Duodenal mucosa (tissue), 2 donors: ENCODE results near the gene HPS5.
A peak's percentile ranks its signal among the peaks of the same experiment; 100 is the strongest.
"Not testable (repeated sequence)": the region's sequence is repeated elsewhere in the genome, so short reads cannot be mapped to it uniquely, and the experiment has no call there.

ENCODE experiments used
- H3K27ac ChIP-seq: one replicate; pipeline ENCODE4 v1.7.0; 2013; ENCODE audit warnings: low read depth, low read length
- H3K27me3 ChIP-seq, 2 donors: one replicate each; pipeline ENCODE4 v1.7.0; 2013; ENCODE audit warnings: low read length in 2 of 2, control low read depth in 1 of 2; ENCODE audit not compliant: insufficient read depth in 2 of 2, control insufficient read depth in 1 of 2
- H3K36me3 ChIP-seq, 2 donors: one replicate each; pipeline ENCODE4 v1.7.0; 2013; ENCODE audit warnings: low read length in 2 of 2, control low read depth in 1 of 2; ENCODE audit not compliant: insufficient read depth in 2 of 2, control insufficient read depth in 1 of 2
- H3K4me1 ChIP-seq, 2 donors: one replicate each; pipeline ENCODE4 v1.7.0; 2013; ENCODE audit warnings: low read length in 2 of 2, control low read depth in 1 of 2; ENCODE audit not compliant: insufficient read depth in 2 of 2, control insufficient read depth in 1 of 2
- H3K4me3 ChIP-seq, 2 donors: one replicate each; pipeline ENCODE4 v1.7.0; 2013; ENCODE audit warnings: low read length in 2 of 2, low read depth in 1 of 2
- H3K9ac ChIP-seq, 2 donors: one replicate each; pipeline ENCODE4 v1.7.0; 2013; ENCODE audit warnings: low read length in 2 of 2, low read depth in 1 of 2
- H3K9me3 ChIP-seq, 2 donors: one replicate each; pipeline ENCODE4 v1.7.0; 2013; ENCODE audit warnings: low read length in 2 of 2, control low read depth in 1 of 2; ENCODE audit not compliant: control insufficient read depth in 1 of 2

Gene HPS5

GRCh38 chr11:18352581-18352980, 30.6 kb upstream of the HPS5 start:
- H3K9ac ChIP-seq: no peak overlapping the region
- no peaks in the 10 kb centered on the region for H3K27me3 ChIP-seq
- H3K9me3 ChIP-seq: no peaks in the 10 kb centered on the region
- no peak overlapping the region for H3K4me3 ChIP-seq
- peaks cover 22 to 75% of the 10 kb centered on the region in 2 donors for H3K36me3 ChIP-seq
- H3K4me1 ChIP-seq: no peaks in the 10 kb centered on the region
- H3K27ac ChIP-seq: no peak overlapping the region

- Histone ChIP-seq H3K27me3 (no peaks in the 10 kb centered on the region), H3K4me1 (no peaks in the 10 kb centered on the region), H3K4me3 (no peak overlapping the region), H3K9ac (no peak overlapping the region), H3K9me3 (no peaks in the 10 kb centered on the region), H3K27ac (no peak overlapping the region), H3K36me3 (peaks cover 27 to 70% of the 10 kb centered on the region in 2 donors)
These were observed 25.7 kb upstream of the HPS5 start for GRCh38 chr11:18347471-18348125.

GRCh38 chr11:18332891-18333290, 11.0 kb upstream of the HPS5 start:
- Histone ChIP-seq H3K9me3 (no peaks in the 10 kb centered on the region), H3K9ac (no peak overlapping the region), H3K27me3 (no peaks in the 10 kb centered on the region), H3K27ac (no peak overlapping the region), H3K4me3 (no peak overlapping the region), H3K36me3 (peaks cover 19 to 63% of the 10 kb centered on the region in 2 donors), H3K4me1 (no peaks in the 10 kb centered on the region)

- Histone ChIP-seq H3K27me3 (no peaks in the 10 kb centered on the region), H3K9ac (no peak overlapping the region), H3K4me1 (no peaks in the 10 kb centered on the region), H3K27ac (no peak overlapping the region), H3K9me3 (no peaks in the 10 kb centered on the region), H3K36me3 (peaks cover 16 to 61% of the 10 kb centered on the region in 2 donors), H3K4me3 (no peak overlapping the region)
These were observed 10.4 kb upstream of the HPS5 start for GRCh38 chr11:18332302-18332701.

GRCh38 chr11:18330921-18331320, 9.0 kb upstream of the HPS5 start:
- no peaks in the 10 kb centered on the region for H3K27me3 ChIP-seq
- H3K36me3 ChIP-seq: peaks cover 12 to 56% of the 10 kb centered on the region in 2 donors
- H3K4me3 ChIP-seq: no peak overlapping the region
- H3K4me1 ChIP-seq: no peaks in the 10 kb centered on the region
- H3K9ac ChIP-seq: no peak overlapping the region
- H3K27ac ChIP-seq: no peak overlapping the region
- H3K9me3 ChIP-seq: no peaks in the 10 kb centered on the region

- peaks cover 8 to 45% of the 10 kb centered on the region in 2 donors for H3K36me3 ChIP-seq
- no peak overlapping the region for H3K9ac ChIP-seq
- H3K27ac ChIP-seq: no peak overlapping the region
- no peaks in the 10 kb centered on the region for H3K9me3 ChIP-seq
- H3K4me1 ChIP-seq: peaks cover 6 to 12% of the 10 kb centered on the region in 2 donors
- no peaks in the 10 kb centered on the region for H3K27me3 ChIP-seq
- H3K4me3 ChIP-seq: no peak overlapping the region
These were observed 7.4 kb upstream of the HPS5 start for GRCh38 chr11:18329196-18329870.

- Histone ChIP-seq H3K27me3 (no peaks in the 10 kb centered on the region), H3K36me3 (peaks cover 0 to 20% of the 10 kb centered on the region in 2 donors), H3K4me3 (peak overlapping the region; percentile 7 to 94), H3K9me3 (no peaks in the 10 kb centered on the region), H3K9ac (peak overlapping the region in 1 of 2 donors; percentile 93), H3K4me1 (peaks cover 31 to 39% of the 10 kb centered on the region in 2 donors), H3K27ac (no peak overlapping the region)
These were observed 2.4 kb upstream of the HPS5 start for GRCh38 chr11:18324381-18324780.

GRCh38 chr11:18323881-18324280, 1.9 kb upstream of the HPS5 start:
- Histone ChIP-seq H3K9ac (peak overlapping the region in 1 of 2 donors; percentile 93), H3K4me3 (peak overlapping the region; percentile 91 to 94), H3K36me3 (peaks cover 0 to 17% of the 10 kb centered on the region in 2 donors), H3K4me1 (peaks cover 31 to 40% of the 10 kb centered on the region in 2 donors)
- H3K27me3 ChIP-seq, H3K27ac ChIP-seq, H3K9me3 ChIP-seq: not testable (repeated sequence)

GRCh38 chr11:18322818-18323570, 1.1 kb upstream of the HPS5 start:
- Histone ChIP-seq H3K27me3 (no peaks in the 10 kb centered on the region), H3K9ac (peak overlapping the region; percentile 93 to 97), H3K27ac (peak overlapping the region; percentile 97), H3K9me3 (no peaks in the 10 kb centered on the region), H3K4me3 (peak overlapping the region; percentile 91 to 94), H3K4me1 (peaks cover 31 to 43% of the 10 kb centered on the region in 2 donors), H3K36me3 (peaks cover 0 to 17% of the 10 kb centered on the region in 2 donors)

GRCh38 chr11:18321578-18321968, 367 bp downstream of the HPS5 start:
- peak overlapping the region; percentile 93 to 97 for H3K9ac ChIP-seq
- no peaks in the 10 kb centered on the region for H3K27me3 ChIP-seq
- peaks cover 0 to 12% of the 10 kb centered on the region in 2 donors for H3K36me3 ChIP-seq
- H3K4me1 ChIP-seq: peaks cover 31 to 45% of the 10 kb centered on the region in 2 donors
- no peaks in the 10 kb centered on the region for H3K9me3 ChIP-seq
- H3K4me3 ChIP-seq: peak overlapping the region; percentile 91 to 94
- peak overlapping the region; percentile 97 for H3K27ac ChIP-seq
